ENCODE measurements around the gene GPS1.

Gene GPS1

GRCh38 chr17:82051776-82052637 lies at the start of gene GPS1, which contains the start of gene RFNG:
Gene GPS1 (plus strand): TSS chr17:82051898. CDS start chr17:82051932, 34 bp downstream.
Gene RFNG (minus strand): TSS chr17:82051811. CDS start chr17:82051766, 45 bp downstream.
- peak within 1 kb of the TSS; percentile 85 for H3K4me3 ChIP-seq (ENCODE audit: low read depth, low read length)
- TF ChIP-seq, protein P1, sequence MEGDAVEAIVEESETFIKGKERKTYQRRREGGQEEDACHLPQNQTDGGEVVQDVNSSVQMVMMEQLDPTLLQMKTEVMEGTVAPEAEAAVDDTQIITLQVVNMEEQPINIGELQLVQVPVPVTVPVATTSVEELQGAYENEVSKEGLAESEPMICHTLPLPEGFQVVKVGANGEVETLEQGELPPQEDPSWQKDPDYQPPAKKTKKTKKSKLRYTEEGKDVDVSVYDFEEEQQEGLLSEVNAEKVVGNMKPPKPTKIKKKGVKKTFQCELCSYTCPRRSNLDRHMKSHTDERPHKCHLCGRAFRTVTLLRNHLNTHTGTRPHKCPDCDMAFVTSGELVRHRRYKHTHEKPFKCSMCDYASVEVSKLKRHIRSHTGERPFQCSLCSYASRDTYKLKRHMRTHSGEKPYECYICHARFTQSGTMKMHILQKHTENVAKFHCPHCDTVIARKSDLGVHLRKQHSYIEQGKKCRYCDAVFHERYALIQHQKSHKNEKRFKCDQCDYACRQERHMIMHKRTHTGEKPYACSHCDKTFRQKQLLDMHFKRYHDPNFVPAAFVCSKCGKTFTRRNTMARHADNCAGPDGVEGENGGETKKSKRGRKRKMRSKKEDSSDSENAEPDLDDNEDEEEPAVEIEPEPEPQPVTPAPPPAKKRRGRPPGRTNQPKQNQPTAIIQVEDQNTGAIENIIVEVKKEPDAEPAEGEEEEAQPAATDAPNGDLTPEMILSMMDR (IDR thresholded peaks at IDR 0.05; ENCODE audit: low read depth, low read length) = no peak

DNA sequence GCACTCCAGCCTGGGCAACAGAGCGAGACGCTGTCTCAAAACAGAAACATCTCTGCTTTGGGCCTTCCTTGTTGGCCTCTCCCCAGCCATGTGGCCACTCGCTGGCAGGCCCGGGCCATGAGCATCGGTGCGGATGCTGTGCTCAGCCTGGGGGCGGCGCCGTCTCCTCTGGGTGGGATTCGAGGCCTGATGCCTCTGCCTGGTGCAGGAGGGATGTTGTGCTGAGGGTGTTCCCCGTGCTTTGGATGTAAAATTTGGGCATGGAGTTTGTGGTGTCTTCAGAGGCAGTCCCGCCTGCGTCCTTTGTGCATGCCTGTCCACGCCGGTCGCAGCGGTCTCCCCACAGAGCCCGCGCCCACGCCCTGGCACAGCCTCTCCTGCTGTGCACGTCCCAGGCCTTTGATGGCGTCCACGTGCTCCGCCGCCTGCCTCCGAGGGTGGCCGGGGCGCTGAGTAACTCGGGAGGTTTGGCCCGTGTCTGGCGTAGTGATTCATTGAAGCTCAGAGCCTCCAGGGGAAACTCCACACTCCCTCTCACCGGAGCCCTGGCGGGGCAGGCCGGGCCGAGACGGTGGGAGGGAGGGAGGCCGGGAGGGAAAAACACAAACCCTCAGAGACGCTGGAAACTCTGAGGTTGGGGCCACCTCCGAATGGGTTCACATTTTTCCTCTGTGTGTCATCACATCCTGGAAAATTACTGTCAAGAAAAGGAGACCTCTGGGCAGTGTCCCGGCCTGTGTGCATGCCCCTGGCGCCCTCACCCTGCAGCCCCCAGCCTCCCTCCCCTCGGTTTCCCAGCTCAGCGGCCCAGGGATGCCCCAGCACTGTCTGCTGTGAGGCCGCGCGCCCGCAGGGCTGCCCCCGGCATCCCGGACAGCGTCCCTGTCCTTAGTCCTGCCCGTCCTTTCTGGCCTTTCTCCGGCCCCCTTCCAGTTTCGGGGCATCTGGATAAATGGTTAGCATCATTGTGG lies 48.0 kb upstream of the GPS1 start:
- no peak overlapping the region for H3K4me3 ChIP-seq (ENCODE audit: low read depth, low read length)
- TF ChIP-seq, protein P1 (IDR thresholded peaks at IDR 0.05; ENCODE audit: low read depth, low read length) = no peak

DNA sequence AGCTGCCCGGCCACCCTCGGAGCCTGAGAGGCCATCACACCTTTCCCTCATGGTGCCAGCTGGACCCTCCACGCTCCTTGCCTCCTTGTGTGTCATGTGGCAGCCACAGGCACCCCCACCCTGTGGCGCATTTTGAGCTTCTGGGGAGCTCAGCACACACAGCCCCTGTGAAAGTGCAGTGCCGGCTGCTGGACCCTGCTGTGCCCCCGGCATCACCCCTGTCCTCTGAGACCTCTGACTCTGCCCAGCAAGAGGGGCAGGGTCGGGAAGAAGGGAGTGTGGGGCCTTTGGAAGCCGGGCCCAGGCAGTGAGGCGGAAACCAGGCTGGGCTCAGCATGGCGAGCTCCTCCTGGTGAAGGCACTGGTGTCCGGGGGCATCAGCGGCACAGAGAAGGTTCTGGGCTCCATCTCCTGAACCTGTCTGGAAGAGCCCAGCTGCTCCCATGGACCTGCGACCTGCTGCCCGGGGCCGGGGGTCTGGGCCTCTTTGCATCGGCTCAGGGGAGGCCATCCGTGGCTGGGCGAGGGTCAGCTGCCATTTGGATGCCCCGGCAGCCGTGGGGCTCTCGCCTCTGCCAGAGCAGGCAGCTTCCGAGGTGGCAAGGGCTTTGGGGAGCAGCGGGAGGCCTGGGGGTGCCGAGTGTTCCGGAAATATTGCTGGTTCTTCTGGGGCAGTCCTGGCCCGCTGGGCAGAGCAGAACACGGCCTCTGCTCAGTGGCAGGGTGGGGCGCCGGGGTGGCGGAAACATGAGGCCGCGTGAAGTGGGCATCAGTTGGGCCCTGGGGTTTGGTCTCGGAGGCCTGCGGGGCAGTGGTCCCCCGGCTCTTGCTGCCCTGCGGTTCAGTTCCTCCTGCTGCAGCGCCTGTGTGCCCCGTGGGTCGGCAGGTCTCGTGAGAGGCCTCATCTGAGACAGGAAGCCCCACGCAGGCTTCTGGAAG lies 46.9 kb upstream of the GPS1 start:
- H3K4me3 ChIP-seq (ENCODE audit: low read depth, low read length) = no peak overlapping the region
- TF ChIP-seq, protein P1 (IDR thresholded peaks at IDR 0.05; ENCODE audit: low read depth, low read length) = no peak

GRCh38 chr17:82005701-82006348 lies 45.9 kb upstream of the GPS1 start:
- TF ChIP-seq, protein P1 (IDR thresholded peaks at IDR 0.05; ENCODE audit: low read depth, low read length) = no peak
- H3K4me3 ChIP-seq (ENCODE audit: low read depth, low read length) = no peak overlapping the region

DNA sequence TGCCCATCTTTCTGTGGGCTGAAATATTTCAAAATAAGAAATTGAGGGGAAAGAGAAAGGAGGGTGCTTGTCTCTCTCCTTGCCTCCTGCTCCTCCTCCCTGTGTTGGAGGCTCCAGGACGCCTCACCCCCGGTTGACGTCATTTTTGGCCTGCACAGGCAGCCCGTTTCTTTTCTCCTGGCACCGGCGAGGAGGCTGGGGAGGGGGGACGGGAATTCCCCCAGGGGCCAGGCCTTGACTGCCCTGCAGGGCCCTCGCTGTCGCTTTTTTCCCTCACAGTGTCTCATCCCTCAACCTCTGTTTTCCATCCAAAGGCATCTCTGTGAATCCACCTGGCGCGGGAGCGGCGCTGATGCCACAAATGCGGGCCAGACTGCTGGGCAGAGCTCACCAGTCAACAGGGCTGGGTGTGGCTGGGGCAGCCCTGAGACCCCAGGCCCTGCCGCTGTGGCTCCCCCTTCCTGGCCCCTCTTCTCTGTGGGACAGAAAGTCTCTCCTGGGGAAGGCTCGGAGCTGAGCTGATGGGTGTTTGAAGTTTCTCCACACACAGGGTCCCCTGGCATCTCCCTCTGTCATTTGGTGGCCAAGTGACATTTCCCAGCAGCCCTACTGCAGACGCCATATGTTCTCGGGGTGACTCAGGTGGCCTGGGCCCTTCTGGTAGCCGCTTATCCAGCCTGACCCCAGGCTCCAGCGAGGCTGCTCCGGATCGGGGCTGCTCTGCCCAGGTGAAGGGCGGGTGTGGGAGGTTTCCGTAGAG lies 45.0 kb upstream of the GPS1 start:
- TF ChIP-seq, protein P1 (IDR thresholded peaks at IDR 0.05; ENCODE audit: low read depth, low read length) = no peak
- no peak overlapping the region for H3K4me3 ChIP-seq (ENCODE audit: low read depth, low read length)

DNA sequence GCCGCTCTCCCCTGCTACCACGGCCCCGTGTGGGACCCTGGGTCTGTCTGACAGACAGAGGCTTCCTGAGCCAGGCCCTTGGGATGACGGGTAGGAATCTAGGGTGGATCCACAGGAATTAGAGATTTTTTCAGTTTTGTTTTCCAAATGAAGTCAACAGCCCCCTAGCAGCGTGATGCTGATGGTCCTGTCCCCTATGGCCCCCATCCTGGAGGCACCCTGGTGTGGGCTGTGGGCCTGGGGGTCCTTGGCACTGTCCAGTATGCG lies 44.5 kb upstream of the GPS1 start:
- TF ChIP-seq, protein P1 (IDR thresholded peaks at IDR 0.05; ENCODE audit: low read depth, low read length) = no peak

More for the DNA sequence above, 44.5 kb upstream of the GPS1 start:
- no peak overlapping the region for H3K4me3 ChIP-seq (ENCODE audit: low read depth, low read length)
